Thyroid gland (tissue), 4 donors: ENCODE data around the gene FHDC1. TPM values are rescaled to one million over a fixed set of nuclear protein-coding genes. Genes with fewer than 3 reads are reported as not detected.
A peak's percentile ranks its signal among the peaks of the same experiment; 100 is the strongest.

ENCODE experiments used
- DNase-seq, 2 donors: peaks; one replicate each; pipeline ENCODE4 v3.0.0-alpha.2; 2019
- H3K27ac ChIP-seq, 3 donors: fragments of 200-600 bp; sonication (generic); 1 replicate in 2 of 3; 2 replicates in 1 of 3; pipeline ENCODE4 v1.5.1; 2016 to 2019; ENCODE audit warnings: mild to moderate bottlenecking in 1 of 3, moderate library complexity in 1 of 3
- H3K27me3 ChIP-seq: fragments of 200-600 bp; sonication (generic); one replicate; pipeline ENCODE4 v1.5.1; 2019
- H3K36me3 ChIP-seq, 2 donors: fragments of 200-600 bp; sonication (generic); one replicate each; pipeline ENCODE4 v1.5.1; 2016 to 2019
- H3K4me1 ChIP-seq, 2 donors: fragments of 200-600 bp; sonication (generic); one replicate each; pipeline ENCODE4 v1.5.1; 2017 to 2019
- H3K4me3 ChIP-seq, 3 donors: fragments of 200-600 bp; sonication (generic); replicated peaks in 1 of 3; 1 replicate in 2 of 3; 2 replicates in 1 of 3; pipeline ENCODE4 v1.5.1; 2016; ENCODE audit warnings: mild to moderate bottlenecking in 1 of 3
- H3K9me3 ChIP-seq: fragments of 200-600 bp; sonication (generic); one replicate; pipeline ENCODE4 v1.5.1; 2017
- CTCF ChIP-seq, 6 experiments: fragments of 200-600 bp in 3 of 6; fragments of 450-650 bp in 3 of 6; sonication (generic) in 3 of 6; IDR thresholded peaks; one replicate each; pipeline ENCODE4 v1.5.1; 2016 to 2019; ENCODE audit warnings: antibody characterized with exemption in 6 of 6, mild to moderate bottlenecking in 2 of 6, inconsistent platforms in 1 of 6, moderate library complexity in 1 of 6
- POLR2A ChIP-seq, 2 donors: fragments of 450-650 bp; IDR thresholded peaks; one replicate each; pipeline ENCODE4 v1.6.1; 2017; ENCODE audit warnings: antibody characterized with exemption in 2 of 2, mild to moderate bottlenecking in 2 of 2, moderate library complexity in 1 of 2
- WGBS, 2 donors: methylation state at CpG; one replicate each; pipeline ENCODE4 v1.1.5; 2017; 5-methylcytosine and 5-hydroxymethylcytosine counted together
- intact Hi-C: fragments of 100-400 bp; cut with DNase I; formaldehyde crosslinking; loops from one replicate; pipeline ENCODE4 v1.15.1; 2023
- total RNA-seq, 4 donors: library from RNA; depleted of rRNA; stranded (reverse); fragments of >200 nt; gene quantifications; one replicate each; pipeline ENCODE4 v1.2.3, GENCODE V29; 2016

The FHDC1 gene
- total RNA-seq, 4 donors from 2014 or later = 12.4 to 26.2 (median 18.3) TPM

- no peak for TF ChIP-seq POLR2A (IDR thresholded peaks at IDR 0.05)
- TF ChIP-seq CTCF (IDR thresholded peaks at IDR 0.05) = no peak
- Histone ChIP-seq H3K27ac (peak overlapping the region in 2 of 3 donors; percentile 28 to 63), H3K27me3 (no peaks in the 10 kb centered on the region), H3K9me3 (no peaks in the 10 kb centered on the region), H3K4me3 (no peak overlapping the region), H3K4me1 (peaks cover 8 to 24% of the 10 kb centered on the region in 2 donors), H3K36me3 (peaks cover 21 to 29% of the 10 kb centered on the region in 2 donors)
- DNase-seq = no peak
- intact Hi-C loops = no loop called here
- WGBS, 2 donors = 85 to 86% methylated on average over 12 of the region's 12 CpGs
Observed at GRCh38 chr4:152972821-152973628, 36.9 kb downstream of the FHDC1 start.

- Histone ChIP-seq H3K27ac (peak overlapping the region in 2 of 3 donors; percentile 28 to 63), H3K36me3 (peaks cover 19 to 24% of the 10 kb centered on the region in 2 donors), H3K4me3 (no peak overlapping the region), H3K9me3 (no peaks in the 10 kb centered on the region), H3K27me3 (no peaks in the 10 kb centered on the region), H3K4me1 (peaks cover 8 to 24% of the 10 kb centered on the region in 2 donors)
- TF ChIP-seq CTCF (IDR thresholded peaks at IDR 0.05) (no peak), POLR2A (IDR thresholded peaks at IDR 0.05) (no peak)
- 83 to 89% methylated on average over 9 of the region's 9 CpGs for WGBS, 2 donors
- intact Hi-C loops = no loop called here
- DNase-seq = no peak
Observed at GRCh38 chr4:152973629-152974467, 37.7 kb downstream of the FHDC1 start.

- no peak overlapping the region for H3K4me3 ChIP-seq
- WGBS, 2 donors = 91 to 92% methylated on average over 23 to 24 of the region's 28 CpGs
- TF ChIP-seq POLR2A (IDR thresholded peaks at IDR 0.05) = no peak
- TF ChIP-seq CTCF (IDR thresholded peaks at IDR 0.05) = no peak
Observed at GRCh38 chr4:152974468-152975379, 38.6 kb downstream of the FHDC1 start.

GRCh38 chr4:152975380-152976211 lies 39.5 kb downstream of the FHDC1 start:
- peaks cover 0 to 14% of the 10 kb centered on the region in 2 donors for H3K4me1 ChIP-seq
- no peaks in the 10 kb centered on the region for H3K9me3 ChIP-seq
- TF ChIP-seq POLR2A (IDR thresholded peaks at IDR 0.05) (no peak), CTCF (IDR thresholded peaks at IDR 0.05) (no peak)
- no peak overlapping the region for H3K27ac ChIP-seq
- whole genome bisulfite sequencing, 2 donors = 95 to 98% methylated on average over 20 to 26 of the region's 38 CpGs
- intact Hi-C loops = no loop called here
- H3K27me3 ChIP-seq = no peaks in the 10 kb centered on the region
- no peak for DNase-seq
- peaks cover 15 to 22% of the 10 kb centered on the region in 2 donors for H3K36me3 ChIP-seq
- H3K4me3 ChIP-seq = no peak overlapping the region

More at GRCh38 chr4:152974468-152975379, 38.6 kb downstream of the FHDC1 start:
- intact Hi-C loops = no loop called here
- peaks cover 15 to 22% of the 10 kb centered on the region in 2 donors for H3K36me3 ChIP-seq
- H3K27ac ChIP-seq = no peak overlapping the region
- H3K4me1 ChIP-seq = peaks cover 7 to 23% of the 10 kb centered on the region in 2 donors
- H3K27me3 ChIP-seq = no peaks in the 10 kb centered on the region
- no peaks in the 10 kb centered on the region for H3K9me3 ChIP-seq
- DNase-seq = no peak
